NT2/D1 (cell line): ENCODE results near the gene RFXAP.

Source experiments
- SUZ12 ChIP-seq: IDR thresholded peaks from 2 replicates; pipeline ENCODE4 v1.6.1; 2011; ENCODE audit not compliant: insufficient read length, insufficient read depth; ENCODE audit errors: extremely low read depth
- YY1 ChIP-seq: IDR thresholded peaks from 2 replicates; pipeline ENCODE4 v1.6.1; 2011; ENCODE audit not compliant: insufficient read length, insufficient read depth
- ZNF274 ChIP-seq: IDR thresholded peaks from 2 replicates; pipeline ENCODE4 v1.6.1; 2011; ENCODE audit warnings: mild to moderate bottlenecking, low read depth, low read length

DNA sequence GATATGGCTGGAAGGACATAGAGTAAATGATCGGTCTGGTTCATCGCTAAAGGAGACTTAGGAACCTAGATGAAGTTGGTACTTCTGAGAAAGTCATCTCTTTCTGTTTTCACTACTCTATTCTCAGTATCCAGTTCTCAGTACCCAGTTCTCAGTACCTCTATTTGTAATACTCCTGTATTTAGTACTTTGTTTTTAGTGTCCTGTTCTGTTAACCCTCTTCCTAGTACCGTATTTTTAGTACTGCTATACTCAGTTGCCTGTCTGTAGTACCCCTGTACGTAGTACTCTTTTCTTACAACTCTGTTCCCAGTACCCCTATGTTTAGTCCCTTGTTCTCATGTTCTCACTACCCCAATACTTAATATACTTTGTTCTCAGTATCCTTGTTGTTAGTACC, 1.2 kb downstream of the RFXAP start:
- TF ChIP-seq YY1, result no peak
- TF ChIP-seq SUZ12, result no peak
- no peak for TF ChIP-seq ZNF274
